Stimulated activated CD4-positive, alpha-beta T cell treated with anti-CD3 and anti-CD28 coated beads, Interleukin-15, amount 100 ng/mL, for 1 hour (primary cell): Measurements from ENCODE around the gene TMOD3.

Experiments
- DNase-seq, 2 donors: peaks; one replicate each; pipeline ENCODE4 v3.0.0-alpha.2; 2020; ENCODE audit warnings: low read depth in 1 of 2, low spot score in 1 of 2

The TMOD3 gene

DNA sequence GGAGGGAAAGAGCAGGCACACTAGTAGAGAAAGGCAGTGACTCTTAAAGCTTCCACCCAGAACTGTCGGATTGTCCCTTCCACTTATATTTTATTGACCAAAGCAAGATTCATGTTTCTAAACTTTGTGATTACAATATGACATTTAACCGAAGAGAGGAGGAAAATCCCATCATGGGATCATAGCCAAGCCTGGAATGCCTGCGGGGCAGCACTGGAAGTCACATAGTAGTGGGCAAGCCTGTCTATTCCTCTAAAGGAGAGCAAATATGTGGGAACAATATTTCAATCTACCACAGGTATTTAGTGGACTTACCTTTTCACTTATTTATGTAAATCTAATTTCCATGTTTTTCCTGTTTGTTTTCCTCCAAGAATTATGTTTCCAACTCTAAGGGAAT lies 3.8 kb upstream of the TMOD3 start:
- DNase-seq = no peak

- DNase-seq = no peak
Measured at GRCh38 chr15:51828621-51829375, 655 bp upstream of the TMOD3 start.

DNA sequence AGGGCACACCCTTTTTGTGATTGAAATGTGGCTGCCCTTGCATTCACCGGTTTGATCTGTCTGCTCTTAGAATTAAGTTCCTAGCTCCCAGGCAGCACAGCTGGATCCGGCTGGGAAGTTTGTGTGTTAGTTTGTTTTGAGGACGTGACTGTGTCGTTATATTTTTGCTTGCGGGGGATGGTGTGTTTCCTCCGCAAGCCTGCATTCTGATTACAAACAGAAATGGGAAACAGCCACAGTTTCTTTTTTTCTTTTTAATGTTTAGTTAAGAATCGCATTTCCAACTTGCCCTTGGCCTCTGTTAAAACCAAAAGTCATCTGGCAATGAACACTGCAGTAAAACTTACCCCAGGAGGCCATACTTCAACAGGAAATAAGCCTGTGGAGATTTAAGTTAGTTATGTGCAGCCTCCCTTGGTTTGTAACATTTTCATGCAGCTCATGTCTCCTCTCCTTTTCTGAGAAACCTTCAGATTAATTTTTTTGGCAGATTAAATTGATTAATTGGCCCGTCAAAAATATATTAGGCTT lies 888 bp downstream of the TMOD3 start:
- DNase-seq = no peak

GRCh38 chr15:51833772-51834171 lies 4.3 kb downstream of the TMOD3 start:
- DNase-seq = no peak

- DNase-seq = no peak
Measured at GRCh38 chr15:51837792-51838251, 8.4 kb downstream of the TMOD3 start.

DNA sequence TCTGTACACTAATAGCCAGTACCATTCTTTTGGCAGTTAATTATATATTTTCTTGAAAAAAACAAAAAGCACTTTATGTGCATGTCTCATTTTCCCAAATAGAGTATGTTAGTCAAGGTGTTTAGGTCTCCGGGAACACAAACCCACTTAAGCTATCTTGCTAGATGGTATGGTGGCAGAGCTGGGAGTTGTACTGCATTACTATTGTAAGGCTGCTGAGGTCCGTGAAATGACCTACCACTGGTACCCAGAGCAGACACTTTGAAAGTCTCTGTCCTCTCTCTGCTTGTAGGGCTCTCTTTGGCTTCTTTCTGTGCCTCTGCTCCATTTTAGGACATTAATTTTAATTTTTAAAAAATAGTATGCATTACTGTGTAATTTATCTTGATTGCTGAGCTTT lies 8.8 kb downstream of the TMOD3 start:
- DNase-seq = no peak

DNA sequence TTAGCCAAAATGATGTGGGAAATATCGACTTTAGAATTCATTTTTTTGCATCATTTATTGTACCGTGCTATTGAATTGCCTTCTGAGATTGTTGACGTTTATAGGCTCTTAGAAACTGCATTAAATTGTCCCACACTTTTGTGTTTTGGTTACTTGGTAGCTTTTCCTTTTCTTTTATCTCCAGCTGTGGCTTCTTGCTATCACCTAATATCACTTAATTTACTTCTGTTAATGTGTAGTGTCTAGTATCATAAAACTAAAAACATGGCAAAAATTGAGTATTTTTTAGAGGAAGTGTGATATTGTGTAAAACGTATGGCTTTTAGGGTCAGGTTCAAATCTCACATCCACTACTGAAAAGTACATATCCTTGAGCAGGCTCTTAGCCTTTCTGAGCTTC lies 11.2 kb downstream of the TMOD3 start:
- DNase-seq = no peak

DNA sequence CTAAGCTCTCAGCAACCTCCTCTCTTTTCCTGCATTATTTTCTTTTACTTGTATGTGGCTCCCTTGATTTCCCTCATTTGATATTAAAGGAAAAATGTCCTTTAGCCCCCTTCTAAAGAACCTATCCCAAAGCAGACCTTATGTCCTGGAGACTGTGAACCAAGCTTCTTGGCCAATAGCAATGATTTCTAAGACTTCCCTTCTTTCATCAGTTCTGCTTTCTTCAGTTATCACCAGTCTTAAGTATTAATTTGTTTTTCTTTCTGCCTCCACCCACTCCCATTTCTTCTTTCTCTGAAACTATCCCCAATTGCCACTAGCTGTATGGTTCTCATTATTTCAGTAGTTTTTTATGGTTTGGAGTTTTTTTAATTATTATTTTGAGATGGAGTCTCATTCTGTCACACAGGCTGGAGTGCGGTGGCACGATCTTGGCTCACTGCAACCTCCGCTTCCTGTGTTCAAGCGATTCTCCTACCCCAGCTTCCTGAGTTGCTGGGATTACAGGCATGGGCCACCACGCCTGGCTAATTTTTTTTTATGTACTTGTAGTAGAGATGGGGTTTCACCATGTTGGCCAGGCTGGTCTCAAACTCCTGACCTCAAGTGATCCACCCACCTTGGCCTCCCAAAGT lies 12.1 kb downstream of the TMOD3 start:
- DNase-seq = no peak

DNA sequence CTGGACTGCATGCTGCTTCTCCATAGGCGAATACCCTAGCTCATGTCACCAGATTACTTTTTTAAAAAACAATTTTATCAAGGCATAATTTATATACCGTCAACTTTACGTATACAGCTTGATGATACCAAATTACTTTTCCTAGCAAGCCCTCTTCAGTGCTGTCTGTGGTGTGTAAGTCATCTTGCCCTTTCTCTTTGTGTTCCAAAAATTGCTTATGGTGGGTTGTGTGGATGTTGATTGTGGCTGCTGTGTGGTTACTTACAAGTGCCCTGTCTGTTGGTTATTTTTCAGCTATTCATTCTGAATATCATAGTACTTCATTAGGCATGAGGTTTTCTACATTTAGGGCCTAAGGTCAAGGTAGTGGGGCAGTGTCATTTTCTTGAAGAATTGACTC lies 12.8 kb downstream of the TMOD3 start:
- DNase-seq = no peak

GRCh38 chr15:51842852-51843737 lies 13.6 kb downstream of the TMOD3 start:
- no peak for DNase-seq

DNA sequence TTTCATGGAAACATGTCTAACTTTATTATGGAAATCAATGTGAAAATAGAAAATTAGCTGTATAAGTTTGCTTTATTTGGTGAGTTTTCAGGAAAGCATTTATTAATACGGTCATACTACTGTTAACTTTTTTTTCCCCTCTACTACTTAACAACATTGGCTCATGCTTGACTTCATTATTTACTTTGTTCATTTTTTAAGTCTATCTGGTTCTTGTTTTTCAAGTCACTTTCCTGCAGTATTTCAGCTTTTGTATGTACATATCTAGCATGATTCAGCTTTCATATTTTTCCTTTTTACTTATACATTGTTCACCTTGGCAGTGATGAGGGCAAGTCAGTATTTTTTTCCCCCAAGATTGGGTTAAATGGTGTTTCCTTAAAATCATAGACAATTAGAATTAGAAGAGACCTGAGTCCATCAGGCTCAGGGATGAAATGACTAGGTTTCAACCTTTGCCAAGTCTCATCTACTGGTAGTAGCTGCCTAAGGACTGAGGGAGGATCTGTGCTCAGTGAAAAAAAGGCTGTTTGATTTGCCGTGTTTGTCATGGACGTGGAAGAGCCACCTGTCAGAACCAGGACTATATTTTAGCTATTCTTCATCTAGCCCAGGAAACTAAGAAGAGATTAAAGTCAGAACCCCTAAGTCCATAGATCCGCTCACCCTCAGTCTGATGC lies 15.4 kb downstream of the TMOD3 start:
- DNase-seq = no peak

DNA sequence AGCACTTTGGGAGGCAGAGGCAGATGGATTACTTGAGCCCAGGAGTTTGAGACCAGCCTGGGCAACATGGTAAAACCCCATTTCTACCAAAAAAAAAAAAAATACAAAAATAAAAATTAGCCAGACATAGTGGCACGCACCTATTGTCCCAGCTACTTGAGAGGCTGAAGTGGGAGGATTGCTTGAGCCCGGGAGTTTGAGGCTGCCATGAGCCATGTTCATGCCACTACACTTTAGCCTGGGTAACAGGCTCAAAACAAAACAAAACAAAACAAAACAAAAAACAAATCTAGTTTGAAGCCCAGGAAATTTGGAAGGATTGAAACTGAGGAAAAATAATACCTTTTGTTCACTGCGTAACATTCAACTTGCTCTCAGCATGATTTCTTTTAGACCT lies 16.6 kb downstream of the TMOD3 start:
- no peak for DNase-seq

DNA sequence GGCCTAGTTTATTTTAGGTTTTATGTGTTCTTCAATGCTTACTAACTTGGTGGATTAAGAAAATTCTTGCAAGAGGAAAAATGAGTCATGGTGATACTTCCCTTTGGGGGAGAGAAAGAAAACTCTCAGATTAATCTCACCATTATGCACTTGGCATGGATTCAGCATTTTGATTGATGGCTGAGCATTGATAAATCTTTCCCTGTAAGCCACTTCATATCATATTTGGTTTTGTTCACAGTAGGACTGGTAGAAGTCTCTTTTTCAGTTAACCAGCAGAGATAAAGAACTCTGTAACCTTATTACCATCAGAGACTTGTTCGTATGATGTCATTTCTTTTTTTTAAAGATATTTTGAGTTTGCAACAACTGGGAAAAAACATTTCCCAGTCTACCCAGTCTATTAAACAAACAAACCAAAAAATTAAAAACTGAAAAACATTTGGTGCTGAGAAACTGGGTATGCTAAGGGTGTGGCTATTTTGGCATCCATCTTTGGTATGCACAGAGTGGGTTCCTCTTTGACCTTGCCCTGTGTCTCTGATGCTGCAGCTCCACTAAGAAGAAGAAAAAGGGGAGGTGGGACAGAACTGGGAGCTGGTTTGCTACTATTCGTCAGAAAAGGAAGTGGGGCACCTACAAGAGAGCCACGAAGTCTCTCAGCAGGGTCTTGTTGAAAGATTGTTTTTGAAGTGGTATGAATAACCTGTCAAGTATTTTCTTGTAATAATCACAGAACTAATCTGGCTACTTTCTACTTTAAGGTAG lies 17.2 kb downstream of the TMOD3 start:
- DNase-seq = no peak

DNA sequence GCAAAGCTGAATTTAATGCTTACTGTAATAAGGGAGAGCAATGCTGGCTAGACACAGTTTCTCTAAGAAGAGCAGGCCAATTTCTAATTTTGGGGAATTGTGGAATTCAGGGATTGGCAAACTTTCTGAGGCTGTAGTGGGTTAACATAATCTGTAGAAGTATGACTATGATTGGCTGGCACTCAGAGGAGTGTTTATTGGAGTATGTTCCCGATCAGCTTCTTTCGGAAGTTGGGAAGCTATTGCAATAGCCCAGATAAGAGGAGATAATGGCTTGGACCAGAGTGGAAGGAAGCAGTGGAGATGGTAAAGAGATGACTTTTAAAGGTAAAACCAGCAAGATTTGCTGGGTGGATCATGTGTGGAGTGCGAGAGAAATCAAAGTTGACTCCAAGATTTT lies 19.4 kb downstream of the TMOD3 start:
- no peak for DNase-seq

DNA sequence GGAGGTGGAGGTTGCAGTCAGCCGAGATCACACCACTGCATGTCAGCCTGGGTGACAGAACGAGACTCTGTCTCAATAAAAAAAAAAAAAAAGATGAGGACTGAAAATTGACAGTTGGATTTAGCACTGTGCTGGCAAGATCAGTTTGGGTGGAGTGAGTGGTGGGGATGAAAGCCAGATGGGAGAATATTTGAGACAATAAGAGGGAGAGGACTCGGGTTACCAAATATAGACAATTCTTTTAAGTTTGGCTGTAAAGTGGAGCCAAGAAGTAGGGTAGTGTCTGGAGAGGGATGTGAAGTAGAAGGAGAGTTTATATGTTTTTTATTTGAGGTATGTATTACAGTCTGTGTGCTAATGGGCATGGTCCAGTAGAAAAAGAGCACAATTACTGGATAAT lies 20.4 kb downstream of the TMOD3 start:
- DNase-seq = no peak

DNA sequence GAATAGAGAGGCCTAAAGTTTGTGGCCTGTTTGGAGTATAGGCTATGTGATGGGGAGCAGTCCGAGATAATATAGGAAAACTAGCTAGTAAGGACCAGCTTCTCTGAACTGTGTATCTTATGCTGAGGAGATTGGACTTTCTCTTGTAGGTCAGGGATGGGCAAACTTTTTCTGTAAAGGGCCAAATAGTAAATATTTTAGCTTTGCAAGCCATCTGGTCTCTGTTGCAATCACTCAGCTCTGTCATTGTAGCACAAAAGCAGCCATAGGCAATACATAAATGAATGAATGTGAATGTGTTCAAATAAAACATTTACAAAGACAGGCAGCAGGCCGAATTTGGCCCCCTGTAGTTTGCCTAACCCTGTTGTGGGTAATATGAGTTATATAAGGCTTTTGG lies 24.5 kb downstream of the TMOD3 start:
- no peak for DNase-seq

GRCh38 chr15:51855612-51856011 lies 26.2 kb downstream of the TMOD3 start:
- no peak for DNase-seq

GRCh38 chr15:51856714-51857380 lies 27.4 kb downstream of the TMOD3 start:
- DNase-seq = no peak

GRCh38 chr15:51861557-51862359 lies 32.3 kb downstream of the TMOD3 start:
- DNase-seq = peak; percentile 12 to 40
